Measurements from ENCODE around the gene MYO5A. TPM values are rescaled to one million over a fixed set of nuclear protein-coding genes. Genes with fewer than 3 reads are reported as not detected.

The MYO5A gene
- total RNA-seq, 4 donors from 2014 or later = 8.9 to 65.2 (median 12.7) TPM

DNA sequence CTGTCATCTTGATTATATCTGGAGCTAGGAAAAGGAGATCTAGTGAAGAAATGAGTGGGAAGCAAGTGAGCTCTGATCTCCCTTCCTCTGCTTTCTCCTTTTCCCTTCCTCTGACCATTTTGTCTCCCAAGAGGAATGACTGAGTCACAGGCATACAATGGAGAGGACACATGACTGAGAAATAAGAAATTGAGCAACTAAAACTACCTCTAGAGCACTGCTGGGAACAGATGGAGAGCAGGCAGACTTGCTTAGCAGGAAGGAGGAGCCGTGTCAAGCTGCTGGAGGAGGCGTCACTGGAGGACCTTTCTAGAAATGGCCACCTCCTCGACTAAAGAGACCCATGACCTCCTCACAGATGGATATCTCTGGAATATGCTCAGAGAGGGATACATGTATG, 166.2 kb downstream of the MYO5A start:
- Histone ChIP-seq H3K36me3 (peaks cover 0 to 12% (median 0%) of the 10 kb centered on the region in 3 donors), H3K4me1 (no peaks in the 10 kb centered on the region), H3K4me3 (no peak overlapping the region), H3K27me3 (no peaks in the 10 kb centered on the region), H3K9me3 (no peaks in the 10 kb centered on the region), H3K27ac (no peak overlapping the region)
- TF ChIP-seq POLR2A (IDR thresholded peaks at IDR 0.05) = no peak
- TF ChIP-seq, protein P1, sequence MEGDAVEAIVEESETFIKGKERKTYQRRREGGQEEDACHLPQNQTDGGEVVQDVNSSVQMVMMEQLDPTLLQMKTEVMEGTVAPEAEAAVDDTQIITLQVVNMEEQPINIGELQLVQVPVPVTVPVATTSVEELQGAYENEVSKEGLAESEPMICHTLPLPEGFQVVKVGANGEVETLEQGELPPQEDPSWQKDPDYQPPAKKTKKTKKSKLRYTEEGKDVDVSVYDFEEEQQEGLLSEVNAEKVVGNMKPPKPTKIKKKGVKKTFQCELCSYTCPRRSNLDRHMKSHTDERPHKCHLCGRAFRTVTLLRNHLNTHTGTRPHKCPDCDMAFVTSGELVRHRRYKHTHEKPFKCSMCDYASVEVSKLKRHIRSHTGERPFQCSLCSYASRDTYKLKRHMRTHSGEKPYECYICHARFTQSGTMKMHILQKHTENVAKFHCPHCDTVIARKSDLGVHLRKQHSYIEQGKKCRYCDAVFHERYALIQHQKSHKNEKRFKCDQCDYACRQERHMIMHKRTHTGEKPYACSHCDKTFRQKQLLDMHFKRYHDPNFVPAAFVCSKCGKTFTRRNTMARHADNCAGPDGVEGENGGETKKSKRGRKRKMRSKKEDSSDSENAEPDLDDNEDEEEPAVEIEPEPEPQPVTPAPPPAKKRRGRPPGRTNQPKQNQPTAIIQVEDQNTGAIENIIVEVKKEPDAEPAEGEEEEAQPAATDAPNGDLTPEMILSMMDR (IDR thresholded peaks at IDR 0.05) = no peak
- no peak for DNase-seq

GRCh38 chr15:52361975-52362494, 166.6 kb downstream of the MYO5A start:
- peaks cover 0 to 12% (median 0%) of the 10 kb centered on the region in 3 donors for H3K36me3 ChIP-seq
- DNase-seq = no peak
- H3K27me3 ChIP-seq = no peaks in the 10 kb centered on the region
- H3K4me1 ChIP-seq = no peaks in the 10 kb centered on the region
- no peak for TF ChIP-seq POLR2A (IDR thresholded peaks at IDR 0.05)
- TF ChIP-seq, protein P1 (IDR thresholded peaks at IDR 0.05) = no peak
- no peaks in the 10 kb centered on the region for H3K9me3 ChIP-seq
- H3K27ac ChIP-seq = no peak overlapping the region
- H3K4me3 ChIP-seq = no peak overlapping the region

- TF ChIP-seq POLR2A (IDR thresholded peaks at IDR 0.05) = no peak
- TF ChIP-seq, protein P1 (IDR thresholded peaks at IDR 0.05) = no peak
- H3K9me3 ChIP-seq = no peaks in the 10 kb centered on the region
- no peaks in the 10 kb centered on the region for H3K27me3 ChIP-seq
- peaks cover 0 to 12% (median 0%) of the 10 kb centered on the region in 3 donors for H3K36me3 ChIP-seq
- no peak overlapping the region for H3K4me3 ChIP-seq
- no peak for DNase-seq
- H3K4me1 ChIP-seq = no peaks in the 10 kb centered on the region
- H3K27ac ChIP-seq = no peak overlapping the region
These were observed 167.2 kb downstream of the MYO5A start for GRCh38 chr15:52361494-52361893.

DNA sequence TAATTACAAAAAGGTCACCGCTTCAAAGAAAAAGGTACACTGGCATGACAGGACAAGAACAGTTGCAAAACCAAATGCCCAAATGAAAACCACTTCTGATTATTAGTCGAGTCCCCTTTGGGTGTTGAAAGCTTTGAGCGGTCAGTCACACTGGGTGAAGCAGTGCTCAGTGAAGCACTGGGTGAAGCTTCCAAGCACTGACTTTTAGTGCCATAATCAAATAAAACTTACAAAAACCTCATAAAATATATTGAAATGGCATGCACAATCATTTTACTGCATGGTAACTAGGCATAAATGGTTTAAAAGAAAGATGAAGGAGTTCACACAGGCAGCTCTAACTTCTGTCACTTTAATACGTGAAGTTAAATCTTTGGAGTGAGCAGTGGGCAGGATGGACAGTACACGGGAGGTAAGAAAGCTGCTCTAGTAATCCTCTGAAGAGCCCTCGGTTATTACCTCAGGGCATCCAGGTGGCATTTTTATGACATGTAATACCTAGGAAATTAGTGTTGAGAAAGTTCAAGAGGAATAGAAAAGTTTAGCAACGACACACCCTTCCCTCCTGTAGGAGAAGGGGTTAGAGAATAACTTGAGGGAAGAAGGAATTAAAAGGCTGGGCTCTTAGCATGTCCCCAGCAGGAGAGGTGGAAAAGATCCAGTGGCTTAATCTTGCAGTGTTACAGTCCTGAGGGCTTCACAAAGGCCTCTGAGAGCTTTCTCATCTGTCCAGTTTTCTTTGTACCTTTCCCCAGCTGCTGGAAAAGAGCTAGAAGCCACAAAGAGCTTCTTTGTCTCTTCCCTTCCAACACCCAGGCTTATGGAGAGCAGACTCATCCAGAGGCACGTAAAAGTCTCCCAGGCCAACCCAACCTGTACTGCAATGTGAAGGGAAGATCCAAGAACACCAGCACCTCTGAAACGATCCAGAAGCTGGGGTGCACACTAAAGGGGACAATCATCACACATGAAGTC, 168.2 kb downstream of the MYO5A start:
- H3K36me3 ChIP-seq = peaks cover 0 to 12% (median 0%) of the 10 kb centered on the region in 3 donors
- no peak for DNase-seq

DNA sequence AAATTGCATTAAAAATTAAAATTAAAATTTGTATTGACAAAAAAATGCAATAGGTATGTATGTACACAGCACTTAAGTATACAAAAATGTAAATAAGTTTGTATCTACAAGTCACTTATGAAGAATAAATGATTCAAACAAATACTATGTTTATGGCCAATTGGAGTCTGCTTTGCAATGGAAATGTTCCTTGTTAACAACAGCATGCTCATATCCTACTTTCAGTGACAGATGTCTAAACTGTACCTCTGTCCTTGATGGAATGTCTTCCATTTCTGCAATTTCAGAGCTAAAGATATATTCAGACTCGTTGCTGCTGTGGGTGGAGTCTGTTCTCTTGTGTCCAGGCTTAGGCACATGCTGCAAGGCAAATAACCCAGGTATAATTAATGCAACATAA, 169.0 kb downstream of the MYO5A start:
- TF ChIP-seq POLR2A (IDR thresholded peaks at IDR 0.05) = no peak
- TF ChIP-seq, protein P1 (IDR thresholded peaks at IDR 0.05) = no peak
- Histone ChIP-seq H3K27ac (no peak overlapping the region), H3K4me1 (no peaks in the 10 kb centered on the region), H3K4me3 (no peak overlapping the region), H3K36me3 (peaks cover 0 to 12% (median 0%) of the 10 kb centered on the region in 3 donors), H3K27me3 (no peaks in the 10 kb centered on the region), H3K9me3 (no peaks in the 10 kb centered on the region)
- no peak for DNase-seq

More for the DNA sequence above, 168.2 kb downstream of the MYO5A start:
- no peak overlapping the region for H3K27ac ChIP-seq
- no peak for TF ChIP-seq POLR2A (IDR thresholded peaks at IDR 0.05)
- TF ChIP-seq, protein P1 (IDR thresholded peaks at IDR 0.05) = no peak
- no peaks in the 10 kb centered on the region for H3K4me1 ChIP-seq
- H3K9me3 ChIP-seq = no peaks in the 10 kb centered on the region
- no peak overlapping the region for H3K4me3 ChIP-seq
- H3K27me3 ChIP-seq = no peaks in the 10 kb centered on the region

All from Peyer's patch (tissue), 4 donors.